Measurements from ENCODE around the gene IFI16.
"Not testable (repeated sequence)": the region's sequence is repeated elsewhere in the genome, so short reads cannot be mapped to it uniquely, and the experiment has no call there.

The IFI16 gene

GRCh38 chr1:159067699-159068621 is 58.3 kb downstream of the IFI16 start:
- DNase-seq, result no peak

- DNase-seq, result no peak
These were observed 59.2 kb downstream of the IFI16 start for GRCh38 chr1:159068886-159069285.

- no peak for DNase-seq
These were observed 62.4 kb downstream of the IFI16 start for GRCh38 chr1:159071970-159072582.

GRCh38 chr1:159076438-159077119 is 66.9 kb downstream of the IFI16 start, which contains the start of gene AIM2:
AIM2 (minus strand) TSS chr1:159076766; CDS start chr1:159073499, 3,267 bp downstream.
- DNase-seq, result peak; percentile 75

DNA sequence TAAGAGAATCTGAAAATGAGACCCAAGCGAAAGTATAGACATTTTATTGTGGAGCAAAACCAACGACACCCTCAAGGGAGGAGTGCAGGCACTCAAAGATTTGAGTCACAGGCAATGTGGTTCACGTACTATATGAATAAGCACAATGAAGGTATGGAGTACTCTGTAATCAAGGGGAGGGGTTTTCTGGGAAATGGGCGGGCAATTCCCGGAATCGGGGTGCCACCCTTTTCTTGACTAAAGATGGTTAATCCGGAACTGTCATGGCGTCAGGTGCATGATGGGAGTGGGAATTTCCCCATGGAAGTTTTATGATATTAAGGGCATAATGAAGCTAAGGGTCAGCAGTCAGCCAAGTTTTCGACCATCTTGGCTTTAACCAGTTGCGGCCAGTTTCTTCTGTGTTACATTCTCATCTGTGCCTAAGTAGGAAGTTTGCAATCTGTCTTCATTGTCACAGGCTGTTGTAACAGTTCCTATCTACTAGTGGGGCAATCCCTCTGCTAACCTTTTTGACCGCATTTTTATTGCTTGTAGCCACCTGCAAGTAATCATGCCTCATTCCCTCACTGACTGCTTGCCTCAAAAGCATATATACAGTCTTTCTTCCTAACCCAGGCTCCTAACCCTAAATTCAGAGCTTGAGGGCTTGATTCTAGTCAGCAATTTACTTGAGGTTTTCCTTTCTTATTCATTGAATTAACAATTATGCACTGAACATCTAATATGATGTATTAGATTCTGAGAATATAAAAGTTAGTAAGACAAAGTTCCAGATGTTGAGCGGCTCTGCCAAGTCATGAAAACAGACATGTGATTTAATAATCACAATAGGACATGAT is 67.6 kb downstream of the IFI16 start:
- peak; percentile 100 for DNase-seq

DNA sequence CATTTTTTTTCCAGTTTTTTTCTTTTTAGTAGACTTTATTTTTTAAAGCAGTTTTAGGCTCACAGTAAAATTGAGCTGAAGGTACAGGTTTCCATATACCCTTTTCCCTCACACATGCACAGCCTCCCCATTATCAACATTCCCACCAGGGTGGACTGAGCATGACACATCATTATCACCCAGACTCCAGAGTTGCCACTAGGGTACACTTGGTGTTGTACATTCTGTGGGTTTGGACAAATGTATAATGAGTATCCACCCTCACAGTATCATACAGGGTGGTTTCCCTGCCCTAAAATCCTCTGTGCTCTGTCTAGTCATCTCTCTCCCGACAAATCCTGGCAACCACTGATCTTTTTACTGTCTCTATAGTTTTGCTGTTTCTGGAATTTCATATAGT is 69.8 kb downstream of the IFI16 start:
- DNase-seq, result no peak

DNA sequence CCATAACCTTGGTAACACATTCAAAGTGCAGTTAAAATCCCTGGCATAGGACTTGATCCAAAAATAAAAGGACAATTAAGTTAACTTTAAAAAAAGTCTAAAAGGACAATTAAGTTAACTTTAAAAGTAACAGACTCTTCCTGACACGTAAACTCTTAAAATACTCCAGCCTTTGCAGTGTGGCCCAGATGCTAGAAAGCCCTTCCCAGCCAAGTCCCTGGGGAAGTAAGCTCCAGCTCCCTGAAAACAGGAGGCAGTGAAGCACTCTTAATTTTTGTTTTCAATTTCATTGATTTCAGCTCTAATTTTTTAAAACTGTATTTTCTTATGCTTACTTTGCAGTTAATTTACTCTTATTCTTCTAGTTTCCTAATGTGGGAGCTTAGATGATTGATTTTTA is 71.9 kb downstream of the IFI16 start:
- no peak for DNase-seq

GRCh38 chr1:159083013-159083412 is 73.3 kb downstream of the IFI16 start:
- no peak for DNase-seq

DNA sequence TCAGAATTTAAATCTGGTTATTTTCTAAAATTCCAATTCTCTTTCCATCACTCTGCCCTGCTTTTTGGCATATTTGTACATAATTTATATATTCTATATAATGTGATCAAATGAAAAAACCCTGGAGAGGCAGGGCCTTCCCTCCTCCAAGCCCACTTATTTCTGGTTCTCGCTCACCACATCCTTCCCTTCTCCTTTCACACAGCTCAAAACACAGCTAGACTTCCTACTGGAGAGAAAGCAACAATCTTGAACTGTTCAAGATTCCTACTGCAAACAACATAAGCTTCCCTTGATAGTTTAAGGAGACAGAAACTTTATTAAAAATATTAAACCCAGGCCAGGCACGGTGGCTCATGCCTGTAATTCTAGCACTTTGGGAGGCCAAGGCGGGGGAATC is 74.4 kb downstream of the IFI16 start:
- no peak for DNase-seq

DNA sequence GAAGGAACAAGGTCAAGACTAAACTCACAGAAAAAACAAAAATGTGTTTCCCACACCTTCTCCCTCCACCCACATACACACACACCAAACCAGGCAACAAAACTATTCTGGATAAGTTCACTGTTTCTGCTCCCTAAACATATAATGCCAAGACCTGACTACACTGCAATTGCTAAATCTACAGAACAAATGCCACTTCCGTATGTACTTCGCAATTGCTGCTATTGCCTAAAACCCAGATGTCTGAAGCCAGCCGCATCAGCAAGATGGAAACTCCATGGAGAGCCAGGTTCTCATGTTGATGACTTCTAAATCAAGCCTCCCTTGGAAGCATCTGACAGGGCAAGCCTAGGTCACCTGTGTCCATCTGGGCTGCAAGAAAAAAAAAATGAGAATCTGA is 75.2 kb downstream of the IFI16 start:
- DNase-seq, result no peak

DNA sequence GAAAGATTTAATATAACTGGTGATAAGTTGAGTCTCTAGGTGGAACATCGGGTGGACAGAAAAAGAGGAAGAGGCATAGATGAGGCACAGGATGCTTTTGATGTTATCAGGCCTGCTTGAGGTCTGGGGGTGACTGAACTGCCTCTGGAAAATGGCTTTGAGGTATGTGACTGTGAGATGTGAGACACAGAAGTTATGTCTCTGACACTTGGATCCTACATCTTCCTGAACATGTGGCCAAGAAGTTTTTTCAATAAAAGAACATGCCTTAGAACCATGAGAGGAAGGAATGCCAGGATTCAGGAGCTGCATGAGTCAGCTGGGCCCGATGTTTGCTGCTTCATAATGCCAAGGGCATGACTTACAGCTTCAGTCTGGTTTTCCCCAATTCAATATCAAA is 78.3 kb downstream of the IFI16 start:
- DNase-seq, result no peak

- no peak for DNase-seq
These were observed 79.0 kb downstream of the IFI16 start for GRCh38 chr1:159088546-159089183.

DNA sequence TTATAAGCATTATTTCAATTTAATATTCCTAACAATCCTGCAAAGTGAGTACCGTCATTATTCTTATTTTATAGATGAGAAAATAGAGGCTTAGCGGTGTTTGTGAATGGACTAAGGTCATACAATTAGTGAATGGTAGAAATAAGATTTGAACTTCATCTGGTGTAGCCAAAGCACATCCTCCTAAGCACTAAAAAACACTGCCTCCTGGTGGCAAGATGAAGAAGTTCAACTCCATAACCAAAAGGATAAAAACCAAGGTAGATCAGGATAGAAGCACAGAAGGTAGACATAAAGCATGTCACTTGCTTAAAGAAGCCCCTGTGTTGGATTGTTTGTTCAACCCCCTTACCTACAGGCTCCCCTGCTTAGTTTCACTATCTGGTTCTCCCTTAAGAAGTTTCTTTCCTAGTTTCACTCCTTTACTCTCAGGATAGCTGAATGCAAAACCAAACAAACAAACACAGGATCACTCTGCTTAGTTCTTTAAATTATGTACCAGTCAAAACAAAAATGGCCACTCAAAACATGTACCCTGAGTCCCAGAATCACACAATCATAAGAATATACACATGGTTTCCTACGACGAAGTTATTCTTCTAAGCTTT is 79.6 kb downstream of the IFI16 start:
- no peak for DNase-seq

DNA sequence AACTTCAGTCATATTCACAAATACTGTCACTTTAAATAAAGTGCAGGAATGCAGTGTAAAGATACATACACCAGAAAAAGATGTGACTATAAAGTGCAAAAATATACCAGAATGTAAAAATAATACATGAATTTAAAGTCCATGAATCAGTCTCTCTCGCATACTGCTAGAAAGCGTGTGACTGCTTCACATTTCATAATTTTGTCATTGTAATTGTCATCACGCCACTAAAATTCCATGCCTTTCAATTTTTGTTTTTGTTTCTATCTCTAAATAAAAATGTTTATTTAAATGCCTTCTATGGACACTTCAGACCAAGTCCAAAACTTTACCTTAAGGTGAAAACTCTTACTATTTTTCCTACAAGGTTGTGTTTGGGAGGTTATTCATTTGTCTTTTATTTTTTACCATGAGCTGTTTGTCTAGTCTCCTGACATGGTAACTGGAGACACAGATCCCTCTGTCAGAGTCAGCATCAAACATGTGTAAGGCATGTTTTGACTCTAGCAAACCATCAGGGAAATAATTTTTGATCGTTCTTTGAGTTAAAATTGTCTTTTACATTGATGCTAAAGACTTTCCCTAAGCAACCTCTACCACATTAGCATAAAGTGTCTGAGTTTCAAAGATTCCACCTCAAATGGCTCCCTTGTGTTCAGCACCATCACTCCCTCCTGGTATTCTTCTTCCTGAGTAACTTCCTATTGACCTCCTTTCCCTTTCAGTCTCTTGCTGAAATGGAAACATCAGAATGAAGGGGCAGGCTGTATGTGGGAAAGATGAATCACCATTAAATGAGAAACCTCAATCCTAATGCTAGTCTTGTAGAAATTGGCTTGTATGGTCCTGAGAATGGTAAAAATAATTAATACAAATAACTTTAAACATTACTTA is 80.8 kb downstream of the IFI16 start:
- DNase-seq, result no peak

DNA sequence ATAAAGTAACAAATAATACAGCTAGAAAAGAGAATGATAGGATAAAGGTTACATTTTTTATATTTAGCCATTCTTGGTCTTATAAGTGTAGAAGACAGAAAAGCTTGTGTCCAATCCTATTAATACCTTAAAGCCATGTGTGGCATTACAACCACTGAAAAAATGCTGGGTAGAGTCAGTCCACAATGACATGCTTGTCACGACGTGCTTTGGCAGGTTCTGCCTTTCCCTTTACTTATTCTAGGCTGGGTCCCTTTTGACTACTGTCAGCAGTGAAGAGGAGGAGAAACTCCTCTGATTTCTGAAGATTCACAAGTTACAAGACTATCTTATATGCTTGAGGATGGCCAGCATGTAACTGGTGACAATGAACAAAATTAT is 81.5 kb downstream of the IFI16 start:
- no peak for DNase-seq

- peak; percentile 45 for DNase-seq
These were observed 81.9 kb downstream of the IFI16 start for GRCh38 chr1:159091607-159092031.

DNA sequence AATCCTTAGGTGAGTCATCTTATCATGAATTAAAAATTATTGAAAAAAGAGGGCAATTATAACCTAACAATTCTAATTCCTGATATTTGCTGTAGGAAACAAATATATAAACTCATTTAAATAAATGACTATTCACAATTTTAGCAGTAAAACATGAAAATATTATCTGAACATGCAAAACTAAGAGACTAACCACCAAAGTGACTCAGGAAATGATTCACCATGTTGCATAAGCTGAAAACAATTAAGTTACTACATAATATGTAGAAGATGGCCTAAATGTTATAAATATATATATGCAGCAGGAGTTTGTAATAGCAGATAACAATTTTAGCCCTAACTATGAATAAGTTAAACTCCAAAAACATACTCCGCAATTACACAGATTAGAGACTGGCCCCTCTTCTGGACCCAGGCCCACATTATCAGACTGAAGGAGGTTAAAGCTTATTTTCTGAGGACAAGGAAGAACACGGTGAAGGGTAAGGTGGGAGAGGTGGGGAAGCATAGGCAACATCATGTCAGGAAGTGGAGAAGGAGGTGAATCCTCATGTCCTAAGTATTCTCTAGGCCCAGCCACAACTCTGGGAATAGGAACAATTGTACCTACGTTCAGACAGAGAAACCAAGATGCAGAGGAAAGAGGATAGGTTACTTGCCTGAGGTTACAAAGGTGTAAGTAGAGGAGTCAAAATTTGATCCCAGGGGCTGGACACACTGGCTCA is 82.5 kb downstream of the IFI16 start:
- DNase-seq, result no peak

- DNase-seq, result no peak
These were observed 88.9 kb downstream of the IFI16 start for GRCh38 chr1:159098596-159098995.

- no peak for DNase-seq
These were observed 90.9 kb downstream of the IFI16 start for GRCh38 chr1:159100589-159100988.

GRCh38 chr1:159103021-159103420 is 93.3 kb downstream of the IFI16 start:
- not testable (repeated sequence) for DNase-seq

Measured in stimulated activated CD8-positive, alpha-beta memory T cell treated with anti-CD3 and anti-CD28 coated beads, Interleukin-4, amount 100 ng/mL, for 48 hours (primary cell).